ENCODE results near the gene PPM1K. TPM values are rescaled to one million over a fixed set of nuclear protein-coding genes. Genes with fewer than 3 reads are reported as not detected.

PPM1K gene
- total RNA-seq, 1 experiment from 2014 or later, result 15.3 TPM

DNA sequence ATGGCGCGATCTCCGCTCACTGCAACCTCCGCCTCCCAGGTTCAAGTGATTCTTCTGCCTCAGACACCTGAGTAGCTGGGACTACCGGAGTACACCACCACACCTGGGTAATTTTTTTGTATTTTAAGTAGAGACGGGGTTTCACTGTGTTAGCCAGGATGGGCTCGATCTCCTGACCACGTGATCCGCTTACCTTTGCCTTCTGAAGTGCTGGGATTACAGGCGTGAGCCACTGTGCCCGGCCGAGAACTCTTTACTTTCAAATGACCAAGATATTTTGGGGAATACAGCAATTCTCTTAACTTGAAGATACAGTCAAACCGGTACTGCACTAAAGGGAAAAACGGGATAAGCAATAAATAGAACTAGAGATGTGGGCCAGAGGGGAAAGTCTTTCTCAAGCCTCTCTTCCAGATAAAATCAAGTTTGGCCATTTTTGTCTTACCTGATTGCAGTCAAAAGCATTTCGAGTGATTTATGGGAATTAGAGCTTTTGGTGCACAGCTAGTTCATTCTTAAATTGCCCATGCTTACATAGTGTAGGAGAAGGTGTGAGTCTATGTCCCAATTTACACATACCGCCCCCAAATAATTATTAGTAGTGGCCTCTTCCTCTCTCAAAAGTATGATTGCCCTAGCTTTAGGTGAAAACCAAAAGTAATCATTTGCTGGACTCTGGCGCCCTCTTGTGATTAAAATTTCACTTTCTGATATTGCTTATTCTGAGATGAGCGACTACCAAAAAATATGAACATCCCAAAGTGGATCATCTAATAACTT lies 72.7 kb downstream of the PPM1K start:
- no peaks in the 10 kb centered on the region for H3K9me3 Mint-ChIP-seq (ENCODE audit: low read depth, unreplicated experiment)
- peak; percentile 47 for DNase-seq
- H3K36me3 Mint-ChIP-seq (ENCODE audit: insufficient read depth, unreplicated experiment), result no peaks in the 10 kb centered on the region
- peaks cover 10% of the 10 kb centered on the region for H3K4me1 Mint-ChIP-seq (ENCODE audit: low read depth, unreplicated experiment)
- H3K27me3 Mint-ChIP-seq (ENCODE audit: unreplicated experiment), result peaks cover 27% of the 10 kb centered on the region
- no peak overlapping the region for H3K4me3 Mint-ChIP-seq (ENCODE audit: low read depth, unreplicated experiment)
- intact Hi-C loops (cut with micrococcal nuclease; ENCODE audit: unreplicated experiment), result loop anchor here (1.0 to 5.0 kb wide), 4 partner anchors 156 to 359 kb away; no protein-coding TSS in a partner anchor
- TF ChIP-seq, protein P1, sequence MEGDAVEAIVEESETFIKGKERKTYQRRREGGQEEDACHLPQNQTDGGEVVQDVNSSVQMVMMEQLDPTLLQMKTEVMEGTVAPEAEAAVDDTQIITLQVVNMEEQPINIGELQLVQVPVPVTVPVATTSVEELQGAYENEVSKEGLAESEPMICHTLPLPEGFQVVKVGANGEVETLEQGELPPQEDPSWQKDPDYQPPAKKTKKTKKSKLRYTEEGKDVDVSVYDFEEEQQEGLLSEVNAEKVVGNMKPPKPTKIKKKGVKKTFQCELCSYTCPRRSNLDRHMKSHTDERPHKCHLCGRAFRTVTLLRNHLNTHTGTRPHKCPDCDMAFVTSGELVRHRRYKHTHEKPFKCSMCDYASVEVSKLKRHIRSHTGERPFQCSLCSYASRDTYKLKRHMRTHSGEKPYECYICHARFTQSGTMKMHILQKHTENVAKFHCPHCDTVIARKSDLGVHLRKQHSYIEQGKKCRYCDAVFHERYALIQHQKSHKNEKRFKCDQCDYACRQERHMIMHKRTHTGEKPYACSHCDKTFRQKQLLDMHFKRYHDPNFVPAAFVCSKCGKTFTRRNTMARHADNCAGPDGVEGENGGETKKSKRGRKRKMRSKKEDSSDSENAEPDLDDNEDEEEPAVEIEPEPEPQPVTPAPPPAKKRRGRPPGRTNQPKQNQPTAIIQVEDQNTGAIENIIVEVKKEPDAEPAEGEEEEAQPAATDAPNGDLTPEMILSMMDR (IDR thresholded peaks at IDR 0.05; ENCODE audit: unreplicated experiment), result no peak
- no TSS peak for BruUV-seq (replicated peaks)
- CTCF ChIA-PET, result interaction anchor here (0.5 to 1.9 kb wide), 3 partner anchors 157 to 233 kb away, joined by 8 to 21 read pairs (median 12); no protein-coding TSS in a partner anchor
- H3K27ac Mint-ChIP-seq (ENCODE audit: unreplicated experiment), result no peak overlapping the region

DNA sequence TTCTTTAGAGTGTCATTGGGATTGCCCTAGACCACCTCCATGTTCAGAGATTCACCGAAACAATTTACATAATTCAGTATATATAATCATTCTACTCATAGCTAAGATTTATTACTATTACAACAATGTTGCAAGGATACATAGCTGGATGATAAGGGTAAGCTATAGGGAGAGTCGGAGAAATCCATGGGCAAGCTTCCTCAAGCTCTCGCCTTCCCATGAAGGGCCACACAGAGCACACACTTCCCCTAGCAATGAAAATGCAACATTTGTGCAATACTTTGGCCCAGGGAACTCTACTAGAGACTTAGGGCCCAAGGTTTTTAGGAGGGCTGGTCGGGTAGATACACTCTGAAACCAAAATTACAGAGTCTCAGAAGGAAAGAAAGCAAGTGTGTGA lies 76.2 kb downstream of the PPM1K start:
- Mint-ChIP-seq H3K4me3 (ENCODE audit: low read depth, unreplicated experiment) (no peak overlapping the region), H3K27ac (ENCODE audit: unreplicated experiment) (no peak overlapping the region), H3K27me3 (ENCODE audit: unreplicated experiment) (peaks cover 13% of the 10 kb centered on the region), H3K9me3 (ENCODE audit: low read depth, unreplicated experiment) (no peaks in the 10 kb centered on the region), H3K4me1 (ENCODE audit: low read depth, unreplicated experiment) (peaks cover 10% of the 10 kb centered on the region), H3K36me3 (ENCODE audit: insufficient read depth, unreplicated experiment) (no peaks in the 10 kb centered on the region)
- DNase-seq, result no peak
- no TSS peak for BruUV-seq (replicated peaks)
- TF ChIP-seq, protein P1 (IDR thresholded peaks at IDR 0.05; ENCODE audit: unreplicated experiment), result no peak
- intact Hi-C loops (cut with micrococcal nuclease; ENCODE audit: unreplicated experiment), result no loop called here
- CTCF ChIA-PET, result interaction anchor here (0.5 to 0.6 kb wide), 2 partner anchors 10 to 11 kb away, joined by 3 to 5 read pairs; no protein-coding TSS in a partner anchor

Other genes starting within 250 kb of the PPM1K start
- gene ABCG2, start 125.9 kb downstream of the PPM1K start, total RNA-seq (2022), result 0.24 and 0.44 TPM in 2 replicates
- gene HERC6, start 94.3 kb upstream of the PPM1K start, total RNA-seq (2022), result 22.0 and 53.3 TPM in 2 replicates
- gene HERC5, start 172.6 kb upstream of the PPM1K start, total RNA-seq (2022), result 20.1 and 44.2 TPM in 2 replicates
- gene PYURF, start 239.2 kb upstream of the PPM1K start, total RNA-seq (2022), result 37.9 and 39.0 TPM in 2 replicates

Data from Calu3 (cell line).